Thoracic aorta (tissue), 2 donors: ENCODE results near the gene EHMT1. TPM values are rescaled to one million over a fixed set of nuclear protein-coding genes. Genes with fewer than 3 reads are reported as not detected.
"Not testable (repeated sequence)": the region's sequence is repeated elsewhere in the genome, so short reads cannot be mapped to it uniquely, and the experiment has no call there.

Source experiments
- ATAC-seq: fragments of 150-250 bp; one replicate; pipeline ENCODE4 v1.8.0; 2017; ENCODE audit warnings: low read depth; ENCODE audit not compliant: insufficient number of reproducible peaks, low FRiP score
- DNase-seq: peaks from one replicate; pipeline ENCODE4 v3.0.0-alpha.2; 2020; ENCODE audit warnings: low spot score
- H3K27ac ChIP-seq, 2 donors: fragments of 200-600 bp; sonication (generic); 1 replicate in 1 of 2; 2 replicates in 1 of 2; pipeline ENCODE4 v1.5.1; 2016; ENCODE audit warnings: mild to moderate bottlenecking in 2 of 2, moderate library complexity in 2 of 2
- H3K27me3 ChIP-seq: fragments of 200-600 bp; sonication (generic); replicated peaks from 2 replicates; pipeline ENCODE4 v1.6.0; 2016; ENCODE audit warnings: mild to moderate bottlenecking; ENCODE audit not compliant: insufficient read depth
- H3K36me3 ChIP-seq: fragments of 200-600 bp; sonication (generic); one replicate; pipeline ENCODE4 v1.5.1; 2016
- H3K4me1 ChIP-seq, 2 donors: fragments of 200-600 bp; sonication (generic); 1 replicate in 1 of 2; 2 replicates in 1 of 2; pipeline versions ENCODE4 v1.5.1 to v1.6.0; 2016; ENCODE audit warnings: low read depth in 2 of 2, mild to moderate bottlenecking in 1 of 2; ENCODE audit not compliant: control insufficient read depth in 1 of 2
- H3K4me3 ChIP-seq: fragments of 200-600 bp; sonication (generic); 2 replicates; pipeline ENCODE4 v1.5.1; 2016; ENCODE audit warnings: mild to moderate bottlenecking
- H3K9me3 ChIP-seq: fragments of 200-600 bp; sonication (generic); 2 replicates; pipeline ENCODE4 v1.5.1; 2016
- total RNA-seq, 2 donors: library from RNA; depleted of rRNA; stranded (reverse); fragments of >200 nt; gene quantifications; one replicate each; pipeline versions ENCODE4 v1.1.0 to v1.2.3, GENCODE V29; 2016
- TF ChIP-seq, protein P1 (sequence below): fragments of 200-600 bp; sonication (generic); IDR thresholded peaks from one replicate; pipeline ENCODE4 v1.5.1; 2019; ENCODE audit warnings: antibody characterized with exemption

Gene EHMT1
- total RNA-seq, 2 donors from 2014 or later, result 67.6 to 150 TPM

- Histone ChIP-seq H3K27me3 (no peaks in the 10 kb centered on the region), H3K36me3 (peaks cover 15% of the 10 kb centered on the region), H3K27ac (no peak overlapping the region), H3K4me1 (no peaks in the 10 kb centered on the region), H3K9me3 (no peaks in the 10 kb centered on the region), H3K4me3 (no peak overlapping the region)
- DNase-seq, result no peak
- TF ChIP-seq, protein P1, sequence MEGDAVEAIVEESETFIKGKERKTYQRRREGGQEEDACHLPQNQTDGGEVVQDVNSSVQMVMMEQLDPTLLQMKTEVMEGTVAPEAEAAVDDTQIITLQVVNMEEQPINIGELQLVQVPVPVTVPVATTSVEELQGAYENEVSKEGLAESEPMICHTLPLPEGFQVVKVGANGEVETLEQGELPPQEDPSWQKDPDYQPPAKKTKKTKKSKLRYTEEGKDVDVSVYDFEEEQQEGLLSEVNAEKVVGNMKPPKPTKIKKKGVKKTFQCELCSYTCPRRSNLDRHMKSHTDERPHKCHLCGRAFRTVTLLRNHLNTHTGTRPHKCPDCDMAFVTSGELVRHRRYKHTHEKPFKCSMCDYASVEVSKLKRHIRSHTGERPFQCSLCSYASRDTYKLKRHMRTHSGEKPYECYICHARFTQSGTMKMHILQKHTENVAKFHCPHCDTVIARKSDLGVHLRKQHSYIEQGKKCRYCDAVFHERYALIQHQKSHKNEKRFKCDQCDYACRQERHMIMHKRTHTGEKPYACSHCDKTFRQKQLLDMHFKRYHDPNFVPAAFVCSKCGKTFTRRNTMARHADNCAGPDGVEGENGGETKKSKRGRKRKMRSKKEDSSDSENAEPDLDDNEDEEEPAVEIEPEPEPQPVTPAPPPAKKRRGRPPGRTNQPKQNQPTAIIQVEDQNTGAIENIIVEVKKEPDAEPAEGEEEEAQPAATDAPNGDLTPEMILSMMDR, result no peak
- no peak for ATAC-seq
Measured at GRCh38 chr9:137731947-137732813, 113.4 kb downstream of the EHMT1 start.

DNA sequence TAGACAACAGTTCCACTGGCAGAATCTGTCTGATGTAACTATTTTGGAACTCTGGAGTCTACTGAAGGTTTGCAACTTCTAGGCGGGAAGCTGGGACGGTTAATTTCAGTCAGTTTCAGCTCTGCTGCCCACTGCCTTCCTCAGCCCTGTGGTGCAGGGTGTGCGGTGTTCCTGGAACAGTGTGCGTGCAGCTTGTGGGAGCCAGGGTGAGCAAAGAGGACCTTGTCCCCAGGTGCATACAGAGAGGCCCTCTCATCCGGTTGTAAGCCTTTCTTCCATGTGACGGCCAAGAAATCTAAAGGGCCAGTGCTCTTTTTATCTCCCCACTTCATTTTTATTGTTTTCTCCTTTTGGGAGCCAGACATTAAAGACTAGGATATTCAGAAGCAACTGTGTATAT lies 114.6 kb downstream of the EHMT1 start:
- no peak overlapping the region for H3K4me3 ChIP-seq
- H3K36me3 ChIP-seq, result peaks cover 15% of the 10 kb centered on the region
- ATAC-seq (no peak), DNase-seq (no peak)
- H3K4me1 ChIP-seq, result no peaks in the 10 kb centered on the region
- H3K27me3 ChIP-seq, result no peaks in the 10 kb centered on the region
- no peak overlapping the region for H3K27ac ChIP-seq
- TF ChIP-seq, protein P1, result no peak
- no peaks in the 10 kb centered on the region for H3K9me3 ChIP-seq

DNA sequence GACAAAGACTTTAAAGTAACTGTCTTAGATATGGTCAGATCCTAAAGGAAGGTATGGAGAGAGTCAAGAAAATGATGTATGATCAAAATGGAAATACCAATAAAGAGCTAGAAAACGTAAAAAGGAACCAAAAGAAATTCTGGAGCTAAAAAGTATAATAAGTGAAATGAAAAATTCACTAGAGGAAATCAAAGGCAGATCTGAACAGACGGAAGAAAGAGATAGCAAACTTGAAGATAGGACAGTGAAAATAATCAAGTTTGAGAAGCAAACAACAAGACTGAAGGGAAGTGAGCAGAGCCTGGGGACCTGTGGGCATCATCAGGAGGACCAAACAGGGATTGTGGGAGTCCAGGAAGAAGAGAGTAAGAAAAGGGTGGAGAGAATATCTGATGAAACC lies 115.4 kb downstream of the EHMT1 start:
- Histone ChIP-seq H3K27ac (no peak overlapping the region), H3K27me3 (no peaks in the 10 kb centered on the region), H3K9me3 (no peaks in the 10 kb centered on the region), H3K4me1 (no peaks in the 10 kb centered on the region), H3K4me3 (no peak overlapping the region), H3K36me3 (peaks cover 15% of the 10 kb centered on the region)
- no peak for DNase-seq
- TF ChIP-seq, protein P1, result no peak
- ATAC-seq, result no peak

DNA sequence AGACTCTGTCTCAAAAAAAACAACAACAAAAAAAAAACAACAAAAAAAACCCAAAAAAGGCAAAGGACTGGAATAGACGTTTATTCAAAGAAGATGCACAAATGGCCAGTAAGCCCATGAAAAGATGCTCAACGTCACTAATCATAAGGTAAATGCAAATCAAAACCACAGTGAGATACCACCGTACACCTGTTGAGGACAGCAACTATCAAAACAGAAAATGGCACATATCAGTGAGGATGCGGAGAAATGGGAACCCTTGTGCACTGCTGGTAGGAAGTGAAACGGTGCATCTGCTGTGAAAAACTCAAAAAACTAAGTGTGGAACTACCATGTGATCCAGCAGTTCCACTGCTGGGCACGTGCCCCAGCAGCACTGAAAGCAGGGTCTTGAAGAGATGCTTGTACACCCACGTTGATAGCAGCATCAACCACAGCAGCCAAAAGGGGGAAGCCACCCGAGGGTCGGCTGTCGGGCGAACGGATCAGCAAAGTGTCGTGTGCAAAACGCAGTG lies 119.4 kb downstream of the EHMT1 start:
- not testable (repeated sequence) for H3K9me3 ChIP-seq, H3K4me3 ChIP-seq, H3K36me3 ChIP-seq, H3K27me3 ChIP-seq, H3K4me1 ChIP-seq, DNase-seq, ATAC-seq, H3K27ac ChIP-seq

GRCh38 chr9:137738703-137739102 lies 119.9 kb downstream of the EHMT1 start:
- DNase-seq, result no peak
- H3K27me3 ChIP-seq, result no peaks in the 10 kb centered on the region
- H3K36me3 ChIP-seq, result peaks cover 4% of the 10 kb centered on the region
- H3K9me3 ChIP-seq, result no peaks in the 10 kb centered on the region
- TF ChIP-seq, protein P1, result no peak
- ATAC-seq, result no peak
- no peak overlapping the region for H3K4me3 ChIP-seq
- no peaks in the 10 kb centered on the region for H3K4me1 ChIP-seq
- no peak overlapping the region for H3K27ac ChIP-seq
